ENCODE results near the gene GALNT18.

Gene GALNT18

DNA sequence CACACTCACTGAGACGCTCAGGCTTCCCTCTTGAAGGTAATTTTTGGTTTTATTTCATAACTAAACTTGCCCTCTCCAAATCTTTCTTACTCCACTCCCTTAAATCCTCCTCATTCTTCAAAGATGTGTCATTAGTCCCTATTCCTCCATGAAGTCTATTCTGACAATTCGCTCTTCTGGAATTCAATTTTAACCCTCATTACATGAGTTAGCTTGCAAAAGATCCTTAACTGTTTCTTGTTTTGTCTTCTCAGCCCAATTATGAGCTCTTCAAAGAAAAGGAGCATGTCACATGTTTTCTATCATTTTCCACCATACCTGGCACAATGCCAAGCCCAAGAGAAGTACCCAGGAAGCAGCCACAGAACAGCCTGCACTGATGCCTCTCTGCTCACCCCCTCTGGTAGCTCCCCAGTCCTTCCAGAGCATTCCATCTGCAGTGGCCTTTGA, 13.0 kb downstream of the GALNT18 start:
- TF ChIP-seq RAD21 (IDR thresholded peaks at IDR 0.05; ENCODE audit: low read depth), result no peak
- TF ChIP-seq NFIC (IDR thresholded peaks at IDR 0.05), result peak; percentile 64

DNA sequence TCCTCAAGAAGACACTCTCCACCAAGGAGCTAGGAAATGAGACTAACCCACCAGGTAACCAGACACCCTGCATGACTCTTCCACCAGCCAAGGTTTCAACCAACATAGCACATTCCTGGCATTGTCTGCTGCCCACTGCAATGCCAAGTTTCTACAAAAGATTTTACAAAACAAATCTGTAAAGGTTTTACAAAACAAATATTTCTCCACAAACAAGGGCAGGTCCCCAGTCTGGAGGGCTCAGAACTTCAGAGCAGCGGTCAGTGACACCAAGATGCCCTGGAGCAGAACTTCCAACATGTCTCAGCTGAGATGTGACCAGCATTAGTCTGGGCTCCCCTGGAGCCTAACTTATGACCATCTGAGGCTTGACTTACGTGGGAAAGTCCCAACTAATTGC, 14.0 kb downstream of the GALNT18 start:
- TF ChIP-seq TAF1 (IDR thresholded peaks at IDR 0.05; ENCODE audit: low read depth), result no peak
- TF ChIP-seq ZBTB7A (IDR thresholded peaks at IDR 0.05; ENCODE audit: low read depth), result no peak
- TF ChIP-seq, protein P1, sequence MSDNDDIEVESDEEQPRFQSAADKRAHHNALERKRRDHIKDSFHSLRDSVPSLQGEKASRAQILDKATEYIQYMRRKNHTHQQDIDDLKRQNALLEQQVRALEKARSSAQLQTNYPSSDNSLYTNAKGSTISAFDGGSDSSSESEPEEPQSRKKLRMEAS (IDR thresholded peaks at IDR 0.05), result no peak
- TF ChIP-seq NFIC (IDR thresholded peaks at IDR 0.05), result no peak

DNA sequence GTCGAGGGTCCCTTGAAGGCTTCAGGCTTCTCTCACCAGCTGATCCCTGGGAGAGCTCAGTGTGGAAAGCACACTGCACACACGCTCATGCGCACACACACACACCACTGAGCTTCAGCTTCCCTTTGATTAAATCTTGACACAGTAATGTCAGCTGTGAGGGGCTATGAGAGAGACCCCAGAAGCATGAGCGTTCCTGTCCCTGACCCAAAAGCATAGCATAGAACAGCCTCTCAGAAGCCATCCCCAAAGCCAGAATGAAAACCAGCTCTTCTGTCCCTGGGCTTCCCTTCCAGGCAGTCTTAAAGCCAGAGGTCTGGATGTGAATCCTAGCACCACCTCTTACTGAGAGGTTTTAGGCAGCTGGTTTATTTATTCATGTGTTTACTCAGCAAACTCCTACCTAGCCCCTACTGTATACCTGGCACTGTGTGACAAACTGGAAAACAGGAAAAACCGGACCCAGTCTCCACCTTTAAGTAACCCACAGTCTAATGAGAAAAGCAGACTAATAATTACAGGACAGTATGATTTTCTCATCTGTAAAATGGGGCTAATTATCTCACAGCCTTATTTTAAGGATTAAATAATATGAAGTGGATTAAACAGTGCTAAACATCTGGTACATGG, 15.9 kb downstream of the GALNT18 start:
- no peak for TF ChIP-seq TAF1 (IDR thresholded peaks at IDR 0.05; ENCODE audit: low read depth)

DNA sequence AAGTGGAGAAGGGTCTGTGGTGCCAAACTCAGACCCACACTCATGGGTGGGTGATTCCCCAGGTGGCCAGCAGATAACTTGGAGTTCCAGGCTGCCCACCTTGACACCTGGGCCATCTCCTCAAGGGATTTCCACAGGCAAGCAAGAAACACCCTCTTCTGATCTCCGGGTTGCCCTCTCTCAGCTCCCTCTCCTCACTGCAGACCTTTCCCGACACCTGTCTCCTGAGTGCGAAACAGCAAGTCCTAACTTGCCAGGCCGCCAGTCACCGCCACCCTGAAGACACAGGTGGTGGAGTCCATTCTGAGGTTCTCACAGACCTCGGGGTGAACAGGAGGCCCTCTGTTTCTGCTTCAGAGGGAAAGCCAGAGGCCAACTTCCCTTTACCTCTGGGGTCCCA, 16.6 kb downstream of the GALNT18 start:
- TF ChIP-seq TCF12 (IDR thresholded peaks at IDR 0.05; ENCODE audit: low read depth) (no peak), ZBTB7A (IDR thresholded peaks at IDR 0.05; ENCODE audit: low read depth) (no peak), FOXM1 (IDR thresholded peaks at IDR 0.05; ENCODE audit: borderline replicate concordance, low read depth) (no peak), RAD21 (IDR thresholded peaks at IDR 0.05; ENCODE audit: low read depth) (no peak), CREB1 (IDR thresholded peaks at IDR 0.05; ENCODE audit: low read depth) (no peak), TAF1 (IDR thresholded peaks at IDR 0.05; ENCODE audit: low read depth) (no peak), EP300 (IDR thresholded peaks at IDR 0.05; ENCODE audit: borderline replicate concordance) (no peak), CEBPB (IDR thresholded peaks at IDR 0.05) (no peak), EGR1 (IDR thresholded peaks at IDR 0.05) (no peak), NFIC (IDR thresholded peaks at IDR 0.05) (no peak), TEAD4 (IDR thresholded peaks at IDR 0.05) (no peak), YY1 (IDR thresholded peaks at IDR 0.05; ENCODE audit: low read depth) (no peak)
- TF ChIP-seq, protein P1 (IDR thresholded peaks at IDR 0.05), result no peak
- TF ChIP-seq, protein P2, sequence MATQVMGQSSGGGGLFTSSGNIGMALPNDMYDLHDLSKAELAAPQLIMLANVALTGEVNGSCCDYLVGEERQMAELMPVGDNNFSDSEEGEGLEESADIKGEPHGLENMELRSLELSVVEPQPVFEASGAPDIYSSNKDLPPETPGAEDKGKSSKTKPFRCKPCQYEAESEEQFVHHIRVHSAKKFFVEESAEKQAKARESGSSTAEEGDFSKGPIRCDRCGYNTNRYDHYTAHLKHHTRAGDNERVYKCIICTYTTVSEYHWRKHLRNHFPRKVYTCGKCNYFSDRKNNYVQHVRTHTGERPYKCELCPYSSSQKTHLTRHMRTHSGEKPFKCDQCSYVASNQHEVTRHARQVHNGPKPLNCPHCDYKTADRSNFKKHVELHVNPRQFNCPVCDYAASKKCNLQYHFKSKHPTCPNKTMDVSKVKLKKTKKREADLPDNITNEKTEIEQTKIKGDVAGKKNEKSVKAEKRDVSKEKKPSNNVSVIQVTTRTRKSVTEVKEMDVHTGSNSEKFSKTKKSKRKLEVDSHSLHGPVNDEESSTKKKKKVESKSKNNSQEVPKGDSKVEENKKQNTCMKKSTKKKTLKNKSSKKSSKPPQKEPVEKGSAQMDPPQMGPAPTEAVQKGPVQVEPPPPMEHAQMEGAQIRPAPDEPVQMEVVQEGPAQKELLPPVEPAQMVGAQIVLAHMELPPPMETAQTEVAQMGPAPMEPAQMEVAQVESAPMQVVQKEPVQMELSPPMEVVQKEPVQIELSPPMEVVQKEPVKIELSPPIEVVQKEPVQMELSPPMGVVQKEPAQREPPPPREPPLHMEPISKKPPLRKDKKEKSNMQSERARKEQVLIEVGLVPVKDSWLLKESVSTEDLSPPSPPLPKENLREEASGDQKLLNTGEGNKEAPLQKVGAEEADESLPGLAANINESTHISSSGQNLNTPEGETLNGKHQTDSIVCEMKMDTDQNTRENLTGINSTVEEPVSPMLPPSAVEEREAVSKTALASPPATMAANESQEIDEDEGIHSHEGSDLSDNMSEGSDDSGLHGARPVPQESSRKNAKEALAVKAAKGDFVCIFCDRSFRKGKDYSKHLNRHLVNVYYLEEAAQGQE (IDR thresholded peaks at IDR 0.05; ENCODE audit: low read depth), result no peak
- TF ChIP-seq, protein P3, sequence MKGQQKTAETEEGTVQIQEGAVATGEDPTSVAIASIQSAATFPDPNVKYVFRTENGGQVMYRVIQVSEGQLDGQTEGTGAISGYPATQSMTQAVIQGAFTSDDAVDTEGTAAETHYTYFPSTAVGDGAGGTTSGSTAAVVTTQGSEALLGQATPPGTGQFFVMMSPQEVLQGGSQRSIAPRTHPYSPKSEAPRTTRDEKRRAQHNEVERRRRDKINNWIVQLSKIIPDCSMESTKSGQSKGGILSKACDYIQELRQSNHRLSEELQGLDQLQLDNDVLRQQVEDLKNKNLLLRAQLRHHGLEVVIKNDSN (IDR thresholded peaks at IDR 0.05), result no peak

DNA sequence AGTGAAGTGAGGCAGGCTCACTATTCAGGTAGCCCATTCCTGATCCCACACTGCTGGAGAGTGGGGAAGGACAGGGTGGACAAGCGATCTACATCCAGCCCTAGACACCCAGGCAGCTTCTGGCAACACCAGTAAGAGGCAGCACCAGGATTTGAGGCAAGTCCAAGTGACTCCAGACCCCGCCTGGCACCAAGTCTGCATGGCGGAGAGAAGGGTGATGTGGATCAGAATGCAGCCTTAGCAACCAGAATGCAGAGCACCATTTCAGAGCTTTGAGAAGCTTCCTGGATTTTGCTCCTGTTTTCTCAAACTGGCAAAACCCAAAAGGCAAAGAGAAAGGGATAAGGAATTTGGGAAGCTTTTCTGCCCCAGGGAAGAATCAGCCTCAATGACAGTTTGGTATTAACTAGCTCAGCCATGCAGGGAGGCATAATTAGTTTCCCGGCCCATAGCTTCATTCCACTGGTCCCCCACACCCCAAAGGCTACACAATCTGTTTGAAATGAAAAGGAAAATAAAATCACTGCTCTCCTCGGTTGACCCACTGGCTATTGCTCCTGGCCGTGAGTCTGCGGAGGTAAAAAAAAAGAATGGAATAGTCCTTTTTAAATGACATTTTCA, 17.3 kb downstream of the GALNT18 start:
- TF ChIP-seq EGR1 (IDR thresholded peaks at IDR 0.05), result no peak
- no peak for TF ChIP-seq YY1 (IDR thresholded peaks at IDR 0.05; ENCODE audit: low read depth)
- TF ChIP-seq CREB1 (IDR thresholded peaks at IDR 0.05; ENCODE audit: low read depth), result no peak
- TF ChIP-seq CEBPB (IDR thresholded peaks at IDR 0.05), result no peak
- no peak for TF ChIP-seq EP300 (IDR thresholded peaks at IDR 0.05; ENCODE audit: borderline replicate concordance)
- TF ChIP-seq NFIC (IDR thresholded peaks at IDR 0.05), result no peak
- TF ChIP-seq RAD21 (IDR thresholded peaks at IDR 0.05; ENCODE audit: low read depth), result no peak
- TF ChIP-seq FOXM1 (IDR thresholded peaks at IDR 0.05; ENCODE audit: borderline replicate concordance, low read depth), result no peak
- TF ChIP-seq, protein P1 (IDR thresholded peaks at IDR 0.05), result no peak
- TF ChIP-seq, protein P2 (IDR thresholded peaks at IDR 0.05; ENCODE audit: low read depth), result no peak

DNA sequence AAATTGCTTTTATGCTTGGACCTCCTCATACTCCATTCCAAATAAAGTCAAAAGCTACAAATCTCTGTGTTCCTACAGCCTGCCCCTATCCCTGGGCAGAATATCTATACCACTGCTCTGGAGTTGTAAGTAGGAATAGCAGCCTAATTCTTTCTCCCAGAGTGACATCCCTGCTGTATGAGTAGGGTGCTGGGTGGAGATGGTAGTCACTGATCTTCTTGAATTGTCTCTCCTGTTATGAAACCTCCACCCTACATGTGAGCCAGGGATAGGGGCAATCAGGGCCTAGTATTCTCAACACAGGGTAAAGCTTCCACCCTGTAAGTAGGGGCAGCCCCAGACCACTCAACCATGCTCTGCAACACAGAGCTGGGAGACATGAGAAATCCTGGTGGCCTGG, 19.8 kb downstream of the GALNT18 start:
- TF ChIP-seq TCF12 (IDR thresholded peaks at IDR 0.05; ENCODE audit: low read depth) (no peak), NFIC (IDR thresholded peaks at IDR 0.05) (no peak), CEBPB (IDR thresholded peaks at IDR 0.05) (no peak), YY1 (IDR thresholded peaks at IDR 0.05; ENCODE audit: low read depth) (no peak), CREB1 (IDR thresholded peaks at IDR 0.05; ENCODE audit: low read depth) (no peak), TEAD4 (IDR thresholded peaks at IDR 0.05) (no peak), EP300 (IDR thresholded peaks at IDR 0.05; ENCODE audit: borderline replicate concordance) (no peak), EGR1 (IDR thresholded peaks at IDR 0.05) (no peak), FOXM1 (IDR thresholded peaks at IDR 0.05; ENCODE audit: borderline replicate concordance, low read depth) (no peak), TAF1 (IDR thresholded peaks at IDR 0.05; ENCODE audit: low read depth) (no peak), ZBTB7A (IDR thresholded peaks at IDR 0.05; ENCODE audit: low read depth) (no peak)
- TF ChIP-seq, protein P3 (IDR thresholded peaks at IDR 0.05), result no peak
- TF ChIP-seq, protein P1 (IDR thresholded peaks at IDR 0.05), result no peak
- TF ChIP-seq, protein P2 (IDR thresholded peaks at IDR 0.05; ENCODE audit: low read depth), result no peak

Data from Ishikawa (cell line).